ENCODE results near the gene ZBED6. TPM values are rescaled to one million over a fixed set of nuclear protein-coding genes. Genes with fewer than 3 reads are reported as not detected.
"Not testable (repeated sequence)": the region's sequence is repeated elsewhere in the genome, so short reads cannot be mapped to it uniquely, and the experiment has no call there.

Gene ZBED6
- total RNA-seq, 3 donors from 2014 or later (not counting 1 experiment from before 2014, with no cell fraction given): 36.4 to 41.3 (median 39.8) TPM

DNA sequence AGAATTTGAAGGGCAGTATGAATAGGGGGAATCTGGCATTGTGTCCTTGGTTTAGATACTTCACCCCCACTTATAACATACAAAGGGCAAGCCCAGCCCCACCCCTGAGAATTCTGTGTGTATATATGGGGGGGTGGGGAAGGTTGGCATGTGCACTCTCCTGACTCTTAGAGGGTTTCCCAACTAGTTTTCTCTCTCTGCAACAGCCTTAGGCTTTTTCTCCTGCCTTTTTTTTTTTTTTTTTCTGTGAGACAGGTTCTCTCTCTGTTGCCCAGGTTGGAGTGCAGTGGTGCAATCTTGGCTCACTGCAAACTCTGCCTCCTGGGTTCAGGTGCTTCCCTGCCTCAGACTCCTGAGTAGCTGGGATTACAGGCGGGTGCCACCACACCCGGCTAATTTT, 2.9 kb upstream of the ZBED6 start:
- Histone ChIP-seq H3K9me3 (ENCODE audit: control insufficient read depth, insufficient read depth, low read length) (no peaks in the 10 kb centered on the region), H3K27me3 (ENCODE audit: control insufficient read depth, insufficient read depth, low read length) (no peaks in the 10 kb centered on the region), H3K4me3 (ENCODE audit: low read length) (no peak overlapping the region), H3K27ac (ENCODE audit: low read length) (no peak overlapping the region), H3K36me3 (ENCODE audit: control insufficient read depth, insufficient read depth, low read length) (no peaks in the 10 kb centered on the region), H3K4me1 (ENCODE audit: control insufficient read depth, insufficient read depth, low read length) (peaks cover 8% of the 10 kb centered on the region)
- ATAC-seq (no peak), DNase-seq (no peak)
- Mint-ChIP-seq H3K27ac (no peak overlapping the region), H3K9me3 (no peaks in the 10 kb centered on the region), H3K4me3 (no peak overlapping the region), H3K36me3 (peaks cover 4% of the 10 kb centered on the region), H3K4me1 (peaks cover 22 to 24% of the 10 kb centered on the region in 2 donors), H3K27me3 (ENCODE audit: low read depth in 2 of 2) (no peaks in the 10 kb centered on the region)
- TF ChIP-seq, protein P1, sequence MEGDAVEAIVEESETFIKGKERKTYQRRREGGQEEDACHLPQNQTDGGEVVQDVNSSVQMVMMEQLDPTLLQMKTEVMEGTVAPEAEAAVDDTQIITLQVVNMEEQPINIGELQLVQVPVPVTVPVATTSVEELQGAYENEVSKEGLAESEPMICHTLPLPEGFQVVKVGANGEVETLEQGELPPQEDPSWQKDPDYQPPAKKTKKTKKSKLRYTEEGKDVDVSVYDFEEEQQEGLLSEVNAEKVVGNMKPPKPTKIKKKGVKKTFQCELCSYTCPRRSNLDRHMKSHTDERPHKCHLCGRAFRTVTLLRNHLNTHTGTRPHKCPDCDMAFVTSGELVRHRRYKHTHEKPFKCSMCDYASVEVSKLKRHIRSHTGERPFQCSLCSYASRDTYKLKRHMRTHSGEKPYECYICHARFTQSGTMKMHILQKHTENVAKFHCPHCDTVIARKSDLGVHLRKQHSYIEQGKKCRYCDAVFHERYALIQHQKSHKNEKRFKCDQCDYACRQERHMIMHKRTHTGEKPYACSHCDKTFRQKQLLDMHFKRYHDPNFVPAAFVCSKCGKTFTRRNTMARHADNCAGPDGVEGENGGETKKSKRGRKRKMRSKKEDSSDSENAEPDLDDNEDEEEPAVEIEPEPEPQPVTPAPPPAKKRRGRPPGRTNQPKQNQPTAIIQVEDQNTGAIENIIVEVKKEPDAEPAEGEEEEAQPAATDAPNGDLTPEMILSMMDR (IDR thresholded peaks at IDR 0.05): no peak
- intact Hi-C loops (cut with micrococcal nuclease): no loop called here
- WGBS (ENCODE audit: insufficient coverage): 100% methylated on average over 2 of the region's 2 CpGs

DNA sequence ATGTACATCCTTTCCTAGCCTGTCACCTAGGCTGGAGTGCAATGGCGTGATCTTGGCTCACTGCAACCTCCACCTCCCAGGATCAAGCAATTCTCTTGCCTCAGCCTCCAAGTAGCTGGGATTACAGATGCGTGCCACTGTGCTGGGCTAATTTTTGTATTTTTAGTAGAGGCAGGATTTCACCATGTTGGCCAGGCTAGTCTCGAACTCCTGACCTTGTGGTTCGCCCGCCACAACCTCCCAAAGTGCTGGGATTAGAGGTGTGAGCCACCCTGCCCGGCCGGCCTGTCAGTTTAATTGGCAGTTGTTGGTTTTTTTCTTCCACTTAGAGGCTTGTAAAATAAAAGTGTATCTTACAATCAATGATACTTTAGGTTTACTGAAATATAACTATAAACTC, 1.9 kb upstream of the ZBED6 start:
- H3K27ac Mint-ChIP-seq: peak overlapping the region; percentile 62 to 98
- H3K36me3 ChIP-seq (ENCODE audit: control insufficient read depth, insufficient read depth, low read length); intact Hi-C loops (cut with micrococcal nuclease); H3K4me3 Mint-ChIP-seq; H3K9me3 ChIP-seq (ENCODE audit: control insufficient read depth, insufficient read depth, low read length); ATAC-seq; H3K4me1 ChIP-seq (ENCODE audit: control insufficient read depth, insufficient read depth, low read length); H3K27me3 ChIP-seq (ENCODE audit: control insufficient read depth, insufficient read depth, low read length); H3K36me3 Mint-ChIP-seq; H3K9me3 Mint-ChIP-seq; H3K4me3 ChIP-seq (ENCODE audit: low read length); H3K27ac ChIP-seq (ENCODE audit: low read length); H3K27me3 Mint-ChIP-seq (ENCODE audit: low read depth in 2 of 2); DNase-seq: not testable (repeated sequence)
- peaks cover 33 to 35% of the 10 kb centered on the region in 2 donors for H3K4me1 Mint-ChIP-seq
- 98% methylated on average over 7 of the region's 7 CpGs for WGBS (ENCODE audit: insufficient coverage)

DNA sequence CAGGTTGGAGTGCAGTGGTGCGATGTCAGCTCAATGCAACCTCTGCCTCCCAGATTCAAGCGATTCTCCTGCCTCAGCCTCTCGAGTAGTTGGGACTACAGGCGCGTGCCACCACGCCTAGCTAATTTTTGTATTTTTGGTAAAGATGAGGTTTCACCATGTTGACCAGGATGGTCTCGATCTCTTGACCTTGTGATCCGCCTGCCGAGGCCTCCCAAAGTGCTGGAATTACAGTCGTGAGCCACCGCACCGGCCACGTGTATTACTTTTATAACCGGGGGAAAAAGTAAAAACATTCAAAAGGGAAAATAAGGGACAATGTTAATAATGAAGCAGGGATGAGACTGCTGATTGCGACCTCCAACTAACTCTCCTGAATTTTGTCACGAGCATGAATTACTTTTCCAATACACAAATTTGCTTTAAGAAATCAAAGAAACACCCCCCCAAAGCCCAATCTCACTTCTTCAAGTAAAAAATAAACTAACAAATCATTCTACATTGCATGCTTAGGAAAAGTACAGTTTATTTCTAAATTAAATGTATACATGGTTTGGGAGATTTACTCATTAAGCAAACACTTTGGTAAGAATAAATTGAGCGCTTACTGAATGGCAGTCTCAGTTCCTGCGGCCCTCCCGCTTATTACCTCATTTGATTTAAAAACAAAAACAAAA, 521 bp upstream of the ZBED6 start:
- Mint-ChIP-seq H3K27ac (peak overlapping the region; percentile 97 to 98), H3K9me3 (no peaks in the 10 kb centered on the region), H3K4me3 (peak overlapping the region; percentile 98), H3K27me3 (ENCODE audit: low read depth in 2 of 2) (no peaks in the 10 kb centered on the region), H3K36me3 (peaks cover 7% of the 10 kb centered on the region), H3K4me1 (peaks cover 40 to 45% of the 10 kb centered on the region in 2 donors)
- H3K27ac ChIP-seq (ENCODE audit: low read length): peak overlapping the region; percentile 80
- TF ChIP-seq, protein P1 (IDR thresholded peaks at IDR 0.05): no peak
- no peaks in the 10 kb centered on the region for H3K9me3 ChIP-seq (ENCODE audit: control insufficient read depth, insufficient read depth, low read length)
- intact Hi-C loops (cut with micrococcal nuclease): loop anchor here (1.0 to 5.0 kb wide), 2 partner anchors 33 to 66 kb away; partner anchors contain the start of gene SNRPE
- H3K4me3 ChIP-seq (ENCODE audit: low read length): peak overlapping the region; percentile 31
- WGBS (ENCODE audit: insufficient coverage): 73% methylated on average over 18 of the region's 19 CpGs
- peaks cover 8% of the 10 kb centered on the region for H3K4me1 ChIP-seq (ENCODE audit: control insufficient read depth, insufficient read depth, low read length)
- H3K27me3 ChIP-seq (ENCODE audit: control insufficient read depth, insufficient read depth, low read length): no peaks in the 10 kb centered on the region
- ATAC-seq (no peak), DNase-seq (no peak)
- peaks cover 4% of the 10 kb centered on the region for H3K36me3 ChIP-seq (ENCODE audit: control insufficient read depth, insufficient read depth, low read length)

DNA sequence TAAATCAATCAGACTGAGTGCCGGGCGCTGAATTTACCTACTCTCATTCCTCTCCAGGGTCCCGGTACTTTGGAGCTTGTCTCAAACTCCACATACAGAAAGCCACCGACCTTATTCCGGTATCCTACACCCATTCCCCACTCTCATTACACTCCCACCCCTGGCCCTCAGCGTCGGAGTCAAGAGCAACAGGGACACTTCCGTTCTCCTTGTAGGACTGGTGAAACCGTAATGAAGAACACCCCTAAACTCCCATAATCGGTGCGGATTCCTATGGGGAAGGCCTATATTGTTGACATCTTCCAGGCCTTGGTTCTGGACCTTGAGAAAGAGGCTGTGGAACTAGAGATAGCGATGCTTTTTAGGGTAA, 798 bp downstream of the ZBED6 start:
- ATAC-seq (no peak), DNase-seq (peak in 1 of 2 donors; percentile 57)
- Histone ChIP-seq H3K4me1 (ENCODE audit: control insufficient read depth, insufficient read depth, low read length) (peaks cover 8% of the 10 kb centered on the region), H3K27me3 (ENCODE audit: control insufficient read depth, insufficient read depth, low read length) (no peaks in the 10 kb centered on the region), H3K9me3 (ENCODE audit: control insufficient read depth, insufficient read depth, low read length) (no peaks in the 10 kb centered on the region), H3K36me3 (ENCODE audit: control insufficient read depth, insufficient read depth, low read length) (peaks cover 5% of the 10 kb centered on the region), H3K27ac (ENCODE audit: low read length) (peak overlapping the region; percentile 87), H3K4me3 (ENCODE audit: low read length) (peak overlapping the region; percentile 70)
- TF ChIP-seq, protein P1 (IDR thresholded peaks at IDR 0.05): no peak
- Mint-ChIP-seq H3K27me3 (ENCODE audit: low read depth in 2 of 2) (no peaks in the 10 kb centered on the region), H3K4me1 (peaks cover 49% of the 10 kb centered on the region in 2 donors), H3K4me3 (peak overlapping the region; percentile 98), H3K36me3 (peaks cover 7% of the 10 kb centered on the region), H3K9me3 (no peaks in the 10 kb centered on the region), H3K27ac (peak overlapping the region; percentile 97 to 98)
- WGBS (ENCODE audit: insufficient coverage): 0% methylated on average over 10 of the region's 12 CpGs
- intact Hi-C loops (cut with micrococcal nuclease): loop anchor here (5.0 kb wide), 1 partner anchor 34 kb away; no protein-coding TSS in a partner anchor

Data from natural killer cell (primary cell).